HG03025 (cell line): ENCODE results near the gene DUSP1.
"Not testable (repeated sequence)": the region's sequence is repeated elsewhere in the genome, so short reads cannot be mapped to it uniquely, and the experiment has no call there.

Experiments used
- ATAC-seq: cut with Tn5 transposase; IDR thresholded peaks from one replicate; pipeline ENCODE4 v1.9.1; 2021; ENCODE audit warnings: mild to moderate bottlenecking, moderate library complexity; ENCODE audit not compliant: unreplicated experiment, low FRiP score

Gene DUSP1

GRCh38 chr5:172798422-172799215, 27.6 kb upstream of the DUSP1 start:
- ATAC-seq, result no peak

GRCh38 chr5:172797771-172798191, 26.8 kb upstream of the DUSP1 start:
- no peak for ATAC-seq

GRCh38 chr5:172796306-172796705, 25.3 kb upstream of the DUSP1 start:
- no peak for ATAC-seq

- ATAC-seq, result no peak
These were observed 24.5 kb upstream of the DUSP1 start for GRCh38 chr5:172795318-172795977.

GRCh38 chr5:172793577-172794488, 22.8 kb upstream of the DUSP1 start:
- ATAC-seq, result no peak

- ATAC-seq, result no peak
These were observed 21.9 kb upstream of the DUSP1 start for GRCh38 chr5:172792701-172793570.

GRCh38 chr5:172791726-172792445, 20.9 kb upstream of the DUSP1 start:
- ATAC-seq, result no peak

- no peak for ATAC-seq
These were observed 20.3 kb upstream of the DUSP1 start for GRCh38 chr5:172791286-172791685.

GRCh38 chr5:172790496-172790889, 19.5 kb upstream of the DUSP1 start:
- no peak for ATAC-seq

GRCh38 chr5:172789687-172790495, 18.9 kb upstream of the DUSP1 start:
- ATAC-seq, result no peak

- ATAC-seq, result no peak
These were observed 18.0 kb upstream of the DUSP1 start for GRCh38 chr5:172788771-172789686.

- not testable (repeated sequence) for ATAC-seq
These were observed 16.5 kb upstream of the DUSP1 start for GRCh38 chr5:172787538-172787937.

GRCh38 chr5:172786736-172787462, 15.9 kb upstream of the DUSP1 start:
- ATAC-seq, result no peak

- no peak for ATAC-seq
These were observed 14.6 kb upstream of the DUSP1 start for GRCh38 chr5:172785429-172786088.

GRCh38 chr5:172784162-172784561, 13.2 kb upstream of the DUSP1 start:
- not testable (repeated sequence) for ATAC-seq

GRCh38 chr5:172783319-172783718, 12.3 kb upstream of the DUSP1 start:
- ATAC-seq, result not testable (repeated sequence)
